GM19043 (cell line): ENCODE data around the gene PISD.
"Not testable (repeated sequence)": the region's sequence is repeated elsewhere in the genome, so short reads cannot be mapped to it uniquely, and the experiment has no call there.

Experiments used
- ATAC-seq: cut with Tn5 transposase; IDR thresholded peaks from one replicate; pipeline ENCODE4 v1.9.1; 2021; ENCODE audit warnings: low read depth; ENCODE audit not compliant: unreplicated experiment

The PISD gene

DNA sequence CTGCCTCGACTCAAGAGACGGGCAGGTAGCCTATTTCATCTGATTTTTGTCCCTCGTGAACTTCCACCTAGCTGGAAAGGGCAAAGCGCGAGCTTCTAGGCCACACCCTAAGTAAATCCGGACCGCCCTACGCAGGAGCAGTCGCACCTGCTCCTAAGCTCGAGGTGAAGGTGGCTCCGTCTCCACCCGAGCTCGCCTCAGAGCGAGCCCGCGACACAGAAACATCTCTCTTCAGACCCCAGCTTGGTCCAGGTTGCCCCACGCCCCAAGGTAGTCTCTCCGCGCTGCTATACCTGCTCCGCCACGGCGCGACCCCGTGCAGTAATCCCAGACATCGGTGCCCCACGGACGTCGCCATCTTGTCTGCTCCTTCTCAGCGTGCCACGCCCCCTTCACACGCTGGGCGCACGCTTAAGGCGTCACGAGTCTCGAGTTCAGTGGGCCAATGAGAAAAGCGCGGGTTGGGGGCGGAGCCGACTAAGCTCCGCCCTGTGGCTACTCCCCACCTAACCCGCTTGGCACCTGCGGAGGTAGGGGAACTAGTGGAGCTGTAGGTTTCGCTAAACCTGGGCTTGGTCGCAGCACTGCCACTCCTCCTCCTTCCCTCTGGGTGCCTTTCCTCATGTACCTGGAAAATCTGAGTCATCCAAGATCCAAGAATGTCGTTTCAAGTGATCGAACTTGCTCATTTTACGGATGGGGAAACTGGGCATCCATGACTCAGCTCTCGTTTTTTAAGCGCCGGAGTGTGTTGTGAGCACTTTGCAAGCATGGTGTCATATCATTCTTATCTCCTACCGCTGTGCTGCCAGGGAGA, at the start of gene PISD:
Gene PISD (minus strand): TSS at position 365 of the 817 bp plus-strand sequence. CDS start 7 bp downstream, at position 358.
- peak; percentile 73 for ATAC-seq

DNA sequence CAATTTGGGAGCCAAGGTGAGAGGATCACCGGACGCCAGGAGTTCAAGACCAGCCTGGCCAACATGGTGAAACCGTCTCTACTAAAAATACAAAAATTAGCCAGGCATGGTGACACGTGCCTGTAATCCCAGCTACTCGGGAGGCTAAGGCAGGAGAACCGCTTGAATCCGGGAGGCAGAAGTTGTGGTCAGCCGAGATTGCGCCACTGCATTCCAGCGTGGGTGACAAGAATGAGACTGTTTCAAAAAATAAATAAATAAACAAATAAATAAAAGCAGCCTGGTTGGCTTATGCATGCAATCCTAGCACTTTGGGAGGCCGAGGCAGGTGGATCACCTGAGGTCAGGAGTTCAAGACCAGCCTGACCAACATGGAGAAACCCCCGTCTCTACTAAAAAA, 49.2 kb upstream of the PISD start:
- not testable (repeated sequence) for ATAC-seq

DNA sequence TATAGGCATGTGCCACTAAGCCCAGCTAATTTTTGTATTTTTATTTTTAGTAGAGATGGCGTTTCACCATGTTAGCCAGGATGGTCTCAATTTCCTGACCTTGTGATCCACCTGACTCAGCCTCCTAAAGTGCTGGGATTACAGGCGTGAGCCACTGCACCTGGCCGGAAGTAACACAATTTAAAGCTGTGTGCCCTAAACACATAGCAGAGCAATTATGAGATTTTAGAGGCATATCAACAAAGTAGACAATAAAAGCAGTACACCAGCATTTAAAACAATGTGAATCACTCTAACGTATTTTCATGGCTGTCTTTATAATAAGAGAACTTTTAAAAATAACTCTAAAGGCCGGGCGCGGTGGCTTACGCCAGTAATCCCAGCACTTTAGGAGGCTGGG, 45.5 kb upstream of the PISD start:
- no peak for ATAC-seq

DNA sequence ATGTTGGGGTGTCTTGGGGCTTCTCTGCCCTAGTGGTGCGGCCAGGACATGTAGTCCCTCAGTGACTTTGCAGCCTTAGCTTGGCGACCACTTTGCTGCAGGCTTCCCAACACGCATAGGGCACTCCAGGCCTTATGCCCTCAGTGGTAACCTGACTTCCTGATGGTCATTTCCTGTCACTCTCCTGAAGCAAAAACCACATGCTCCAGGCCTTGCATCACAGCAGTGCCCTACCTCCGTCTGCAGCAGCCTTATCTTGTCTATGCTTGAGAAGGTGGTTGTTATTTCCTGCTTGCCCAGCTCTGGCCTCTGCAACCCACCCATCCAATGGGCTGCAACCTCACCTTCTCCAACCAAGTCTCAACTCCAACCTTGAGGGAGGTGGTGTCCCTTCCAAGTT, 33.4 kb upstream of the PISD start:
- ATAC-seq: no peak

DNA sequence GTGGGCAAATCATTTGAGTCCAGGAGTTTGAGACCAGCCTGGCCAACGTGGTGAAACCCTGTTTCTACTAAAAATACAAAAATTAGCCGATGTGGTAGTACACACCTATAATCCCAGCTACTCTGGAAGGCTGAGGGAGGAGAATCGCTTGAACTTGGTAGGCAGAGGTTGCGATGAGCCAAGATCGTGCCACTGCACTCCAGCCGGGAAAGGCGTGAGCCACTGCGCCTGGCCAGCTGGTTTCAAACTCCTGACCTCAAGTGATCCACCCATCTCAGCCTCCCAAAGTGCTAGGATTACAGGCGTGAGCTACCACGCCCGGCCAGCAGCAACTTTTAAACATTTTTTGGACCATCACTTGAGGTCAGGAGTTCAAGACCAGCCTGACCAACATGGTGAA, 32.0 kb upstream of the PISD start:
- not testable (repeated sequence) for ATAC-seq

DNA sequence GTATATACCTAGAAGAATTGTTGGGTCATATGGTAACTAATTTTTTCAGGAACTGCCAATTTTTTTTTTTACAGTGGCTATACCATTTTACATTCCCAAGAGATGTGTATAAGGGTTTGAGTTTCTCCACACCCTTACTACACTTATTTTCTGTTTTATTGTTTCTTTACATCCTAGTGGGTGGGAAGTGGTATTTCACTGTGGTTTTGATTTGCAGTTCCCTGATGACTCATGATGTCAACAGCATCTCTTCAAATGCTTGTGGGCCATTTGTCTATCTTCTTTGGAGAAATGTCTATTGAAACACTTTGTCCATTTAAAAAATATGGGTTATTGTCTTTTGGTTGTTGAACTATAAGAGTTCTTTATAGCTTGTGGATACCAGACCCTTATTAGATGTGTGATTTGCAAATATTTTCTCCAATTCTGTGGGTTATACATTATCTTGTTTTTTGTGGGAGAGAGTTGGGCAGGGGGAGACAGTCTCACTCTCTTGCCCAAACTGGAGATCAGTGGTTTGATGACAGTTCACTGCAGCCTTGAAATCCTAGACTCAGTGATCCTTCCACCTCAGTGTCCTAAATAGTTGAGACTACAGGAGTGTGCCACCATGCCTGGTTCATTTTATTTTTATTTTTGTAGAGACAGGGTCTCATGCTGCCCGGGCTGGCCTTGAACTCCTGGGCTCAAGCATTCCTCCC, 30.3 kb upstream of the PISD start:
- no peak for ATAC-seq

DNA sequence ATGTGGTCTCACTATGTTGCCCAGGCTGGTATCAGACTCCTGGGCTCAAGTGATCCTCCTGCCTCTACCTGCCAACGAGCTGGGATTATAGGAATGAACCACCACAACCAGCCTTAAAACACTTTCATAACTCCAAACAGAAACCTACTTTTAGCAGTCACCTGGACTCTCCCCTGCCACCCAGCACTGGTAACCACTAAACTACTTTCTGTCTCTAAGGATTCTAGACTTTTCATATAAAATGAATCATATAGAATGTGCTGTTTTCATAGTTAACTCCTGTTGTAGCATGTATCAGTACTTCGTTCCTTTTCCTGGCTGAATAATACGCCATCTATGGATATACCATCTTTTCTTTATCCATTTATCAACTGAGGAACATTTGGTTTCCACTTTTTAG, 29.4 kb upstream of the PISD start:
- no peak for ATAC-seq

DNA sequence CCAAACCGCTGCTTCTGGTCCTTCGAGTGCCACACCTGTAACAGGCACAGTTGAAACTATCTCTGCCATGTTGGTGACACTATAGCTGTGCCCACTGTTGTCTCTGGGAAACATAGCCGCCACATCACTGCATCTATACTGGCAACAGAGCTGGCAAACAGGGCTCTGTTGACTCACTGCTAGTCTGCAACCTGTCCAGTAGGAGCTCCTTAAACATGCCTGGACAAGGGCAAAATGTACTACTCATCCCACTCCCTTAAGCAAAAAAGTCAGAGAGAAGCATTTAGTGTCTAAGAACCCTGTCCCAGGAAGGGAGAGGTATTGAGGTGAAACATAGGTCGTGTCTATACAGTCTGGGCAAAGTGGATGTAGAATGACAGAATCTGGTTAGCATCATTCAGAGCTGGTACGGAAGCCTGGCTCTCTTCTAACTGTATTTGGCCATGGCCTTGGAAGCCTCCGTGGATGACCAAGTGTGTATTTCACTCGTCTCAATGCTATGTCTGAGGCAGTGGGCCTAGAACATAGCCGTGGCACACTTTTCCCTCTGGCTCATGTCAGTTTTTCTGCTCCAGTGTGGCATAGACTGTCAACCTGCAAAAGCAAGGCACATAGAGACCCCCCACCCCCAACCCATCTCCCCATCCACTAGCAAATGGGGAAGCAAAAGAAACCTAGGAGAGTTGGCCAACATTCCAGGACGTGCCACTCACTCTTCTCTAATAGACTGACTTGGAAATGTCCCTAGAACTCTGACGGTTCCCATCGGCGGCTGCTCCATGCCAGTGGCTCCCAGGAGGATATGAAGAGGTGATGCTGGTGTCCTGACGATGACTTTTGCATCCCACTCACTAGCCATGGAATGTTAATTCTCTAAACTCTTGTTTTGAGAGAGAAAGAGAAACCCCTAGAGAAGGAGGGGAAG, 21.4 kb upstream of the PISD start:
- ATAC-seq: no peak

DNA sequence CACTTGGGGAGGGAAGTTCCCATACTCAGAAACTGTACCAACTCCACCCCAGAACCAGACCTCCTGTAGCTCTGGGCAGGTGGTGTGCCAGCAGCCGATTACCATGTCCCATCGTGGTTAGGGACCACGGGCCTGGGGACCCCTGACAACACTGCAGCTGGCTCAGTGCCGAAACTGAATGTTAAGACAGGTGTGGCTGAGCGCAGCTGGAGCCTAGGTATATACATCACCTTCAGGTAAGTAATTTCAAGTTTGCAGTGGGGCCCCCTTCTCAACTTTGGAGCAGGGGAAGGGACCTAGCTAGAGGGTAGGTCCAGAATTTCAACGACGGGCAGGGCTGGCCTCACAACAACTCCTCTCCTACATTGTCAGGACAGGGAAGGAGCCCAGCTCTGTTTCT, 20.7 kb upstream of the PISD start:
- no peak for ATAC-seq

DNA sequence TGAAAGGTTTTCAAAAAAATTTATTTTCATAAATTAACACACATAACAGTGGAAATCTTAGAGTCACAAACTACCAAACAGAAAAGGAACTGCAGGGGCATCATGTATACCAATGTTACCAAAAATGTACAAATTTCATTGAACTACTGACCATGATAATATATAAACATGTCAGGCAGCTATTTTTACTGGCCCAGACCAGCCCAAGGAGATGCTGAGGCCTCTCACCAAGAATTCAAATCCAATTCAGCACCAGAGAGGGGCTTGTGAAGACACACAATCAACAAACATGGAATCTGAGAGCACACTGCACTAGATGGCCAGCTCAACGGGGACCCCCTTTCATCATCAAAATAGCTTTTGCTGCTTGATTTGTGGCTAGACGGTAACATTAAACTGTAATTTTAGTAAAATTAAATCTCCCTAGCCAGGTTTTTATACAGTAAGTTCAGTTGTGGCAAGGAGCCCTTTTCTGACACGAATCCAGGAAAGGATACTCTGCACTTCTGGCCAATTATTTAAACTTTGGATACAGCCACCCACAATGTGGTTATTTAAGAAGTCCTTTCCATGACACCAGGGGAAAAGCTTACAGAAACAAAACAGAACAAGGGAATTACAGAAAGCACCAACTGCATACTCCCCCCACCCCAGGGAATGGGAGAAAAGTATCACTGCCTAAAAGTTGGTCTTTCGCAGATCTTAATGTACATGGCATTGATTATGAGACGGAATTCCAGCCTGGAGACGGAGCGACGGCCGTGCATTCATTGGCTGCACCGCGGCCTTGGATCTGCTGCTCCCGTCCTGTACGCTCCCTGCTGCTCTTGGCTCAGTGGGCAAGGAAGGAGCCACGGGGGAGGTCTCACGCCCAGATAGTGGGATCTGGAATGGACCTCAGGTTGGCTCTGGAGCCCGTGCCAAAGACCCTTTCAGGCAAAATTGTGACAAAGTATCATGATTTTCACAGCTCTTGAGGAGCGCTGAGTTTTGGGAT, 19.6 kb upstream of the PISD start:
- ATAC-seq: no peak

DNA sequence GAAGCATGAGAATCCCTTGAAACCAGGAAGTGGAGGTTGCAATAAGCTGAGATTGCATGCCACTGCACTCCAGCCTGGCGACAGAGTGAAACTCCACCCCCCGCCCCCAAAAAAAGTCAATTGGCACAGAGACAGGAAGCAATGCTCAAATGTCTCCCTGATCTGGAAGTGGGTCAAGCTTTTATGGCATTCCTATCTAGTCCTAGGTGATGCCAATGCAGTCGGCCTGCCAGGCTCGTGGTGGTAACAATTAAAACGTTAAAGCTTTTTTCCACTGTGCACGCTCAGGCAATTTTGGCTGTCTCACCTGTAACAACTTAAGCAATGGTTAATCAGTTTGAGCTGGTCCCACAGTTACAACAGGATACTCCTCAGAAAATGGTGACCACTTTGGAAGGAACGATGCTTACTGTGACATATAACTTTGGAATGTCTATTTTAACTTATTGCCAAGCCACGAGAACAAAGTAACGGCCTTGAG, 18.9 kb upstream of the PISD start:
- ATAC-seq: no peak

DNA sequence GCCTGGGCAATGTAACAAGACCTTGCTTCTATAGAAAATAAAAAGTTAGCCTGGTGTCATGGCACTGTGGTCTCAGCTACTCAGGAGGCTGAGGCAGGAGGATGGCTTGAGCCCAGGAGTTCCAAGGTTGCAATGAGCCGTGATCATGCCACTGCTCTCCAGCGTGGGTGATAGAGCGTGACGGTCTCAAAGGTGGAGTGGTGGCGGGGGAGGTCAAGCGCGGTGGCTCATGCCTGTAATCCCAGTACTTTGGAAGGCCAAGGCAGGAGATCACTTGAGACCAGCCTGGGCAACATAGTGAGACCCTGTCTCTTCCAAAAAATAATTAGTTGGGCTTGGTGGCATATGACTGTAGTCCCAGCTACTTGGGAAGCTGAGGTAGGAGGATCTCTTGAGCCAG, 16.7 kb upstream of the PISD start:
- ATAC-seq: no peak

DNA sequence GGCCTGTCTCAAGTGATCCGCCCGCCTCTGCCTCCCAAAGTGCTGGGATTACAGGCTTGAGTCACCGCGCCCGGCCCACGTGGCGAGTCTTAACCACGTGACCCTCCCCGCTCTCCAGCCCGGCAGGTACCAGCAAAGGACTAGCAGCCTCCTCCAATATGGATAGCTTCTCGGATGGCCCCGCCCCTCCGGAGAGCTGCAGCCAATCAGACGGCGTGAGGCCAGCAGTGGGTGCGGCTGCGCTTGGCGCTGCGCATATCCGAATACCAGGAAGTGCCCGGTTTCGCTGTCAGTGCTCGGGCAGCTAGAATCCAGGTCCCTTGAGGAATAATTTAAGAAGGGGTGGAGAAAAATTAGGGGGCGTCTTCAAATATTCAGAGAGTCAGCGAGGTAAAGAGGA, 14.7 kb upstream of the PISD start:
- peak; percentile 99 for ATAC-seq

DNA sequence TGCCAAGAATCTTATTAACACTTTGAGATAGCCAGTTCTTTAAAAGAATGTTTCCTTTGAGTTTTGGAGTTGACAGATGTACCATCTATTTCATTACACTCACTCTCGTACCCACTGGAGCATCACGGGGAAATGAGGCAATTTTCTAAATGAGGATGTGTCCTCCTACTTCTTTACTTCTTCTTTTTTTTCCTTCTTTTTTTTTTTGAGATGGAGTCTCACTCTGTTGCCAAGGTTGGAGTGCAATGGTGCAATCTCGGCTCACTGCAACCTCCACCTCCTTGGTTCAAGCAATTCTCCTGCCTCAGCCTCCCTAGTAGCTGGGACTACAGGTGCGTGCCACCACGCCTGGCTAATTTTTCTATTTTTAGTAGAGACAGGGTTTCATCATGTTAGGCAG, 12.2 kb upstream of the PISD start:
- ATAC-seq: not testable (repeated sequence)

DNA sequence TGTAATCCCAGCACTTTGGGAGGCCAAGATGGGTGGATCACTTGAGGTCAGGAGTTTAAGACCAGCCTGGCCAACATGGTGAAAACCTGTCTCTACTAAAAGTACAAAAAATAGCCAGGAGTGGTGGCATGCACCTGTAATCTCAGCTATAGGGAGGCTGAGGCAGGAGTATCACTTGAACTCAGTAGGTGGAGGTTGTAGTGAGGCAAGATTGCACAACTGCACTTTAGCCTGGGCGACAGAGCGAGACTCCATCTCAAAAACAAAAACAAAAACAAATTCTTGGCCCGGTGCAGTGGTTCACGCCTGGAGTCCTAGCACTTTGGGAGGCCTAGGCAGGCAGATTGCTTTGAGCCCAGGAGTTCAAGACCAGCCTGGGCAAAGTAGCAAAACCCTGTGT, 6.8 kb upstream of the PISD start:
- ATAC-seq: not testable (repeated sequence)

DNA sequence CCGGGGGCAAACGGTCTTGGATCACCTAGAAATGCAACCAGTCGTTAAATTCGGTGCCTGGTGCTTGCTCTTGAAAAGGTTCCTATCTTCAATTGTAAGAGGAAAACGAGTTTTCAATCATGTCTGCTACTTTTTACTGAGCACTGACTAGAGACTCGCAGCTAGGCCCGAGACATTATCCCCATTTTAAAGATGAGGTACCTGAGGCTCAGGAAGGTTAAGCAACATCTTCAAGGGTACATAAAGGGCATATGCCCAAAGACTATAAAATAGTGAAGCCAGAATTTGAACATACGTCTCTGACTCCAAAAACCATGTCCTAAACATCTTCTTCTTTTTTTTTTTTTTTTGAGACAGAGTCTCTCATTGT, 638 bp upstream of the PISD start:
- no peak for ATAC-seq

DNA sequence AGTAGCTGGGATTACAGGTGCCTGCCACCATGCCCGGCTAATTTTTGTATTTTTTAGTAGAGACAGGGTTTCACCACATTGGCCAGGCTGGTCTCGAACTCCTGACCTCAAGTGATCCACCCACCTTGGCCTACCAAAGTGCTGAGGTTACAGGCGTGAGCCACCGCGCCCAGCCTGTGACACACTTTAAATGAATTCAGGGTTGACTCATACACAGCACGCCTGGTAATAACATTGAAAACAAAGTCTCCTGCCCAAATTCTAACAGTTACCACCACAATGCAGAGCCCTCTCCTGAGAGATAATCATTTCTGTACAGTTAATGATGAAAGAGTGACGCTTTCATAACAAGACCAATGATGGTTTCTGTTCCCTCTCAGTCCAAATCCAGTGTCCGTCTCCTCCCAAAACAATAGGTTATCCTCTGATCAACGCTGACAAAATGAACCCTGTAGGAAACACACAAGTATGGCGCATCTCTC, 1.1 kb downstream of the PISD start:
- not testable (repeated sequence) for ATAC-seq

DNA sequence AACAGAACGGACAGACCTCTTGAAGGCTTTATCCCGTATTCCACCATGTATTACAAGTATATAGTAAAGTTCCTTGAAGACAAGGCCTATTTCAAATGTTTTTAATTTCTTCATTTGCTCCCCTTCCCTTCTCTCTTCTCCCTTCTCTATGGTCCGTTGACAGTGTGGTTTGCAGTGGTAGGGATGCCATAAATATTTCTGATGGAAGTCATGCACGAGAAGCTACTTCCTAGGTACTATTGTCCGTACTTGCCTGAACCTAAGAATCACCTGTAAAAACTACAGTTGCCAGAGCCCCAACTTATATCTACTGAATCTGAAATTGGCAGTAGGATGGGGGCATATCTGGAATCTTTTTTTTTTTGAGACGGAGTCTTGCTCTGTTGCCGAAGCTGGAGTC, 2.8 kb downstream of the PISD start:
- no peak for ATAC-seq

DNA sequence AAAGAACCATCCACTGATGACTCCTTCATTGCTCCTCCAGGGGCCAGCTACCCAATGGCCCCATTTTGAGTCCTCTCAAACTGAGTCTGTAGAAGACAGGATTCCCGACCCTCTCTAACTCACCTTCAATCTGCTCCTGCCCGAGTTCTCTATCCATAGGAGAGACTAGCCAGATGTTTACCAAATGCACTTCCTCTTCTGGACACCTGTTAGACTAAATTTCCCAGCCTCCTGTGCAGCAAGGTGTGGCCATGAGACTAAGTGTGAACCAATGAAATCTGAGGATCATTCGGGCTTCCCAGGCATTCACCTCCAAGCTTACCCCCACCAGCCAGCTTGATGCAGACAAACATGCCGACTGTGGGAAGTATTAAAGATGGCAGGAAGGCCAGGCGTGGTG, 7.6 kb downstream of the PISD start:
- no peak for ATAC-seq

DNA sequence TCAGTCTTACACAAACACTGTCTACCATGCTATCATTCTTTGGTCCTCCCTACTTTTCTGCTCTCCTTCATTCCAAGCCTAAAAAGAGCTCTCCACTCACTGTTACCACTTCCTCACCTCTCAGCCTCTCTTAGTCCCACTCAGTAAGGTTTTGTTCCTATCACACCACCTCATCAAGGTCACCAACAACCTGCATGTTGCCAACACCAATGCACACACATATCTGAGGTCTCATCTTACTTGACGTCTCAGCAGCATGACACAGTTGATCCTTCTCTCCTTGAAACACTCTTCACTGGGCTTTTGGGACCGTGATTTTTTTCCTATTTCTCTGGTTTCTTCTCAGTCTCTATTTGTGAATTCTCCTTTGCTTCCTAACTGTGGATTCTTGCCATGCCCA, 8.1 kb downstream of the PISD start:
- no peak for ATAC-seq
